ENCODE measurements around the gene MMP27. TPM values are rescaled to one million over a fixed set of nuclear protein-coding genes. Genes with fewer than 3 reads are reported as not detected.

MMP27 gene
- polyA plus RNA-seq, 1 donor from 2014 or later = not detected

DNA sequence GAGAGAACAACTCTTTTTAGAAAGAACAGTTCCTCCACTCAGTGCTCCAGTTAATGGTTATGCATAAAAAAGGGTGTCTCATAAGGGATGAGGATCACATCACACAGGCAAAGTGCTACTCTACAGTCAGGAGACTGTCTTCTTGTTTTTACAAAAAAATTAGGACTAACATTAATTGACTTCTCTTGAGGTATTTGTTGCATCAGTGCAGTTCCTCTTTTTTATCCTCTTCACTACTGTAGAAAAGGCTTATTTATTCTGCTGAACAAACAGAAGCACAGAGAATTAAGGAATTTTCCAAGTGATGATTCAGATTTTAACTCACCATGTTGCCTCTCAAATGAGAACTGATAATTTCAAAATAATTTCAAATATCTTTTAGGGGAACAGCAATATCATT lies 17.3 kb upstream of the MMP27 start:
- no peak overlapping the region for H3K27ac ChIP-seq (ENCODE audit: low read length)
- no peaks in the 10 kb centered on the region for H3F3A ChIP-seq (ENCODE audit: insufficient read depth, low read length, poor library complexity, severe bottlenecking)
- no peaks in the 10 kb centered on the region for H3K9me2 ChIP-seq (ENCODE audit: insufficient read depth, low read length)
- no peaks in the 10 kb centered on the region for H3K36me3 ChIP-seq (ENCODE audit: insufficient read depth, low read length)
- H3K9ac ChIP-seq (ENCODE audit: low read length) = no peak overlapping the region
- no peak overlapping the region for H2AFZ ChIP-seq (ENCODE audit: low read depth, low read length)
- H4K20me1 ChIP-seq (ENCODE audit: insufficient read depth) = no peaks in the 10 kb centered on the region
- no peaks in the 10 kb centered on the region for H3K79me2 ChIP-seq (replicated peaks; ENCODE audit: insufficient read depth, low read length)
- H3K4me3 ChIP-seq (ENCODE audit: low read length) = no peak overlapping the region
- H3K9me3 ChIP-seq (ENCODE audit: low read length) = no peaks in the 10 kb centered on the region
- H3K4me2 ChIP-seq (ENCODE audit: low read length) = no peak overlapping the region
- no peak for TF ChIP-seq POLR2AphosphoS5 (IDR thresholded peaks at IDR 0.05)
- no peak for TF ChIP-seq MXI1 (conservative IDR thresholded peaks at IDR 0.05; ENCODE audit: poor library complexity, severe bottlenecking)
- TF ChIP-seq RAD21 (conservative IDR thresholded peaks at IDR 0.05) = no peak
- TF ChIP-seq, protein P1, sequence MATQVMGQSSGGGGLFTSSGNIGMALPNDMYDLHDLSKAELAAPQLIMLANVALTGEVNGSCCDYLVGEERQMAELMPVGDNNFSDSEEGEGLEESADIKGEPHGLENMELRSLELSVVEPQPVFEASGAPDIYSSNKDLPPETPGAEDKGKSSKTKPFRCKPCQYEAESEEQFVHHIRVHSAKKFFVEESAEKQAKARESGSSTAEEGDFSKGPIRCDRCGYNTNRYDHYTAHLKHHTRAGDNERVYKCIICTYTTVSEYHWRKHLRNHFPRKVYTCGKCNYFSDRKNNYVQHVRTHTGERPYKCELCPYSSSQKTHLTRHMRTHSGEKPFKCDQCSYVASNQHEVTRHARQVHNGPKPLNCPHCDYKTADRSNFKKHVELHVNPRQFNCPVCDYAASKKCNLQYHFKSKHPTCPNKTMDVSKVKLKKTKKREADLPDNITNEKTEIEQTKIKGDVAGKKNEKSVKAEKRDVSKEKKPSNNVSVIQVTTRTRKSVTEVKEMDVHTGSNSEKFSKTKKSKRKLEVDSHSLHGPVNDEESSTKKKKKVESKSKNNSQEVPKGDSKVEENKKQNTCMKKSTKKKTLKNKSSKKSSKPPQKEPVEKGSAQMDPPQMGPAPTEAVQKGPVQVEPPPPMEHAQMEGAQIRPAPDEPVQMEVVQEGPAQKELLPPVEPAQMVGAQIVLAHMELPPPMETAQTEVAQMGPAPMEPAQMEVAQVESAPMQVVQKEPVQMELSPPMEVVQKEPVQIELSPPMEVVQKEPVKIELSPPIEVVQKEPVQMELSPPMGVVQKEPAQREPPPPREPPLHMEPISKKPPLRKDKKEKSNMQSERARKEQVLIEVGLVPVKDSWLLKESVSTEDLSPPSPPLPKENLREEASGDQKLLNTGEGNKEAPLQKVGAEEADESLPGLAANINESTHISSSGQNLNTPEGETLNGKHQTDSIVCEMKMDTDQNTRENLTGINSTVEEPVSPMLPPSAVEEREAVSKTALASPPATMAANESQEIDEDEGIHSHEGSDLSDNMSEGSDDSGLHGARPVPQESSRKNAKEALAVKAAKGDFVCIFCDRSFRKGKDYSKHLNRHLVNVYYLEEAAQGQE (IDR thresholded peaks at IDR 0.05; ENCODE audit: borderline replicate concordance) = no peak
- no peak for TF ChIP-seq TAF1 (IDR thresholded peaks at IDR 0.05; ENCODE audit: low read depth)
- no peak for TF ChIP-seq EP300 (conservative IDR thresholded peaks at IDR 0.05; ENCODE audit: poor library complexity, severe bottlenecking)
- TF ChIP-seq EZH2 (IDR thresholded peaks at IDR 0.05; ENCODE audit: borderline replicate concordance, insufficient read depth, low read length, poor library complexity, severe bottlenecking) = no peak
- no peak for TF ChIP-seq SMC3 (conservative IDR thresholded peaks at IDR 0.05; ENCODE audit: poor library complexity)
- no peak for TF ChIP-seq CTCF (IDR thresholded peaks at IDR 0.05; ENCODE audit: poor library complexity, severe bottlenecking)
- no peaks in the 10 kb centered on the region for H3K27me3 ChIP-seq (ENCODE audit: insufficient read depth, low read depth, low read length)

- no peaks in the 10 kb centered on the region for H4K20me1 ChIP-seq (ENCODE audit: insufficient read depth)
- H3K9me3 ChIP-seq (ENCODE audit: low read length) = no peaks in the 10 kb centered on the region
- no peaks in the 10 kb centered on the region for H3K36me3 ChIP-seq (ENCODE audit: insufficient read depth, low read length)
- no peak for TF ChIP-seq SMC3 (conservative IDR thresholded peaks at IDR 0.05; ENCODE audit: poor library complexity)
- TF ChIP-seq TAF1 (IDR thresholded peaks at IDR 0.05; ENCODE audit: low read depth) = no peak
- TF ChIP-seq RAD21 (conservative IDR thresholded peaks at IDR 0.05) = no peak
- no peak for TF ChIP-seq MXI1 (conservative IDR thresholded peaks at IDR 0.05; ENCODE audit: poor library complexity, severe bottlenecking)
- TF ChIP-seq CTCF (IDR thresholded peaks at IDR 0.05; ENCODE audit: poor library complexity, severe bottlenecking) = no peak
- TF ChIP-seq EZH2 (IDR thresholded peaks at IDR 0.05; ENCODE audit: borderline replicate concordance, insufficient read depth, low read length, poor library complexity, severe bottlenecking) = no peak
- TF ChIP-seq, protein P1 (IDR thresholded peaks at IDR 0.05; ENCODE audit: borderline replicate concordance) = no peak
- no peak for TF ChIP-seq EP300 (conservative IDR thresholded peaks at IDR 0.05; ENCODE audit: poor library complexity, severe bottlenecking)
- no peak for TF ChIP-seq POLR2AphosphoS5 (IDR thresholded peaks at IDR 0.05)
- no peak overlapping the region for H2AFZ ChIP-seq (ENCODE audit: low read depth, low read length)
- H3K27me3 ChIP-seq (ENCODE audit: insufficient read depth, low read depth, low read length) = no peaks in the 10 kb centered on the region
- no peaks in the 10 kb centered on the region for H3K79me2 ChIP-seq (replicated peaks; ENCODE audit: insufficient read depth, low read length)
- no peak overlapping the region for H3K27ac ChIP-seq (ENCODE audit: low read length)
- no peak overlapping the region for H3K4me3 ChIP-seq (ENCODE audit: low read length)
- H3K9me2 ChIP-seq (ENCODE audit: insufficient read depth, low read length) = no peaks in the 10 kb centered on the region
- no peak overlapping the region for H3K9ac ChIP-seq (ENCODE audit: low read length)
- H3K4me2 ChIP-seq (ENCODE audit: low read length) = no peak overlapping the region
- no peaks in the 10 kb centered on the region for H3F3A ChIP-seq (ENCODE audit: insufficient read depth, low read length, poor library complexity, severe bottlenecking)
These were observed 14.2 kb upstream of the MMP27 start for GRCh38 chr11:102719620-102720277.
